Thyroid gland (tissue), 4 donors: ENCODE measurements around the gene MYCN. TPM values are rescaled to one million over a fixed set of nuclear protein-coding genes. Genes with fewer than 3 reads are reported as not detected.

Experiments
- DNase-seq, 2 donors: peaks; one replicate each; pipeline ENCODE4 v3.0.0-alpha.2; 2019
- H3K27ac ChIP-seq, 3 donors: fragments of 200-600 bp; sonication (generic); 1 replicate in 2 of 3; 2 replicates in 1 of 3; pipeline ENCODE4 v1.5.1; 2016 to 2019; ENCODE audit warnings: mild to moderate bottlenecking in 1 of 3, moderate library complexity in 1 of 3
- H3K27me3 ChIP-seq: fragments of 200-600 bp; sonication (generic); one replicate; pipeline ENCODE4 v1.5.1; 2019
- H3K36me3 ChIP-seq, 2 donors: fragments of 200-600 bp; sonication (generic); one replicate each; pipeline ENCODE4 v1.5.1; 2016 to 2019
- H3K4me1 ChIP-seq, 2 donors: fragments of 200-600 bp; sonication (generic); one replicate each; pipeline ENCODE4 v1.5.1; 2017 to 2019
- H3K4me3 ChIP-seq, 3 donors: fragments of 200-600 bp; sonication (generic); replicated peaks in 1 of 3; 1 replicate in 2 of 3; 2 replicates in 1 of 3; pipeline ENCODE4 v1.5.1; 2016; ENCODE audit warnings: mild to moderate bottlenecking in 1 of 3
- H3K9me3 ChIP-seq: fragments of 200-600 bp; sonication (generic); one replicate; pipeline ENCODE4 v1.5.1; 2017
- CTCF ChIP-seq, 6 experiments: fragments of 200-600 bp in 3 of 6; fragments of 450-650 bp in 3 of 6; sonication (generic) in 3 of 6; IDR thresholded peaks; one replicate each; pipeline ENCODE4 v1.5.1; 2016 to 2019; ENCODE audit warnings: antibody characterized with exemption in 6 of 6, mild to moderate bottlenecking in 2 of 6, inconsistent platforms in 1 of 6, moderate library complexity in 1 of 6
- POLR2A ChIP-seq, 2 donors: fragments of 450-650 bp; IDR thresholded peaks; one replicate each; pipeline ENCODE4 v1.6.1; 2017; ENCODE audit warnings: antibody characterized with exemption in 2 of 2, mild to moderate bottlenecking in 2 of 2, moderate library complexity in 1 of 2
- WGBS, 2 donors: methylation state at CpG; one replicate each; pipeline ENCODE4 v1.1.5; 2017; 5-methylcytosine and 5-hydroxymethylcytosine counted together
- intact Hi-C: fragments of 100-400 bp; cut with DNase I; formaldehyde crosslinking; loops from one replicate; pipeline ENCODE4 v1.15.1; 2023
- total RNA-seq, 4 donors: library from RNA; depleted of rRNA; stranded (reverse); fragments of >200 nt; gene quantifications; one replicate each; pipeline ENCODE4 v1.2.3, GENCODE V29; 2016

The MYCN gene
- total RNA-seq, 4 donors from 2014 or later, result 5.9 to 13.3 (median 10.1) TPM

- intact Hi-C loops, result loop anchor here (5.0 to 10.0 kb wide), 2 partner anchors 302 to 566 kb away; no protein-coding TSS in a partner anchor
- TF ChIP-seq CTCF (IDR thresholded peaks at IDR 0.05) (no peak), POLR2A (IDR thresholded peaks at IDR 0.05) (no peak)
- H3K4me1 ChIP-seq, result peaks cover 11 to 35% of the 10 kb centered on the region in 2 donors
- WGBS, 2 donors, result 70 to 74% methylated on average over 8 of the region's 8 CpGs
- no peaks in the 10 kb centered on the region for H3K9me3 ChIP-seq
- H3K27ac ChIP-seq, result no peak overlapping the region
- no peaks in the 10 kb centered on the region for H3K36me3 ChIP-seq
- no peak for DNase-seq
- H3K4me3 ChIP-seq, result peak overlapping the region in 1 of 3 donors; percentile 38
- H3K27me3 ChIP-seq, result no peaks in the 10 kb centered on the region
Observed at GRCh38 chr2:15938803-15939555, 1.4 kb upstream of the MYCN start.

- Histone ChIP-seq H3K4me1 (peaks cover 16 to 37% of the 10 kb centered on the region in 2 donors), H3K27me3 (no peaks in the 10 kb centered on the region), H3K4me3 (peak overlapping the region in 1 of 3 donors; percentile 38), H3K27ac (no peak overlapping the region), H3K9me3 (no peaks in the 10 kb centered on the region), H3K36me3 (no peaks in the 10 kb centered on the region)
- TF ChIP-seq CTCF (IDR thresholded peaks at IDR 0.05) (peak in 3 of 6 experiments; percentile 29 to 88 (median 69)), POLR2A (IDR thresholded peaks at IDR 0.05) (no peak)
- intact Hi-C loops, result loop anchor here (5.0 to 10.0 kb wide), 2 partner anchors 302 to 565 kb away; no protein-coding TSS in a partner anchor
- WGBS, 2 donors, result 8 to 13% methylated on average over 6 to 8 of the region's 21 CpGs
- peak; percentile 78 to 83 for DNase-seq
Observed at GRCh38 chr2:15939556-15939853, 845 bp upstream of the MYCN start.

- Histone ChIP-seq H3K27ac (peak overlapping the region in 2 of 3 donors; percentile 2 to 42), H3K4me3 (peak overlapping the region; percentile 10 to 51 (median 38)), H3K4me1 (peaks cover 17 to 37% of the 10 kb centered on the region in 2 donors), H3K9me3 (no peaks in the 10 kb centered on the region), H3K27me3 (no peaks in the 10 kb centered on the region), H3K36me3 (peaks cover 0 to 5% of the 10 kb centered on the region in 2 donors)
- 0 to 1% methylated on average over 10 to 32 of the region's 52 CpGs for WGBS, 2 donors
- peak; percentile 11 to 22 for DNase-seq
- intact Hi-C loops, result loop anchor here (5.0 to 10.0 kb wide), 3 partner anchors 74 to 341 kb away; no protein-coding TSS in a partner anchor
- TF ChIP-seq POLR2A (IDR thresholded peaks at IDR 0.05) (no peak), CTCF (IDR thresholded peaks at IDR 0.05) (no peak)
Observed at GRCh38 chr2:15940661-15941480, 521 bp downstream of the MYCN start.

- Histone ChIP-seq H3K36me3 (peaks cover 0 to 9% of the 10 kb centered on the region in 2 donors), H3K4me1 (peaks cover 17 to 37% of the 10 kb centered on the region in 2 donors), H3K27ac (peak overlapping the region in 2 of 3 donors; percentile 27 to 42), H3K27me3 (no peaks in the 10 kb centered on the region), H3K9me3 (no peaks in the 10 kb centered on the region), H3K4me3 (peak overlapping the region; percentile 38 to 66 (median 51))
- peak; percentile 64 to 76 for DNase-seq
- TF ChIP-seq CTCF (IDR thresholded peaks at IDR 0.05) (no peak), POLR2A (IDR thresholded peaks at IDR 0.05) (no peak)
- 0% methylated on average over 8 to 13 of the region's 14 CpGs for WGBS, 2 donors
- intact Hi-C loops, result loop anchor here (5.0 to 10.0 kb wide), 3 partner anchors 73 to 341 kb away; no protein-coding TSS in a partner anchor
Observed at GRCh38 chr2:15941481-15941850, 1.1 kb downstream of the MYCN start.
